Neuronal stem cell (in vitro differentiated cells): ENCODE data around the gene TJP1.

ENCODE experiments used
- DNase-seq: peaks from one replicate; pipeline ENCODE4 v3.0.0-alpha.2; 2013; ENCODE audit warnings: low spot score
- H2AFZ ChIP-seq: one replicate; pipeline ENCODE4 v1.6.1; 2013; ENCODE audit warnings: mild to moderate bottlenecking, low read length, inconsistent platforms
- H2AK5ac ChIP-seq: 2 replicates; pipeline ENCODE4 v1.6.1; 2013; ENCODE audit warnings: low read depth, mild to moderate bottlenecking, inconsistent platforms, low read length, moderate library complexity, mixed read lengths
- H2BK120ac ChIP-seq: 2 replicates; pipeline ENCODE4 v1.6.1; 2013; ENCODE audit warnings: low read depth, mild to moderate bottlenecking, inconsistent platforms, low read length, moderate library complexity, mixed read lengths
- H2BK12ac ChIP-seq: one replicate; pipeline ENCODE4 v1.6.1; 2013; ENCODE audit warnings: low read length, inconsistent platforms
- H2BK15ac ChIP-seq: 2 replicates; pipeline ENCODE4 v1.6.1; 2013; ENCODE audit warnings: mild to moderate bottlenecking, low read length, inconsistent platforms, mixed read lengths
- H2BK5ac ChIP-seq: one replicate; pipeline ENCODE4 v1.6.1; 2013; ENCODE audit warnings: inconsistent platforms, mild to moderate bottlenecking, low read length, moderate library complexity
- H3K14ac ChIP-seq: one replicate; pipeline ENCODE4 v1.6.1; 2013; ENCODE audit warnings: low read length, inconsistent platforms
- H3K18ac ChIP-seq: 2 replicates; pipeline ENCODE4 v1.6.1; 2013; ENCODE audit warnings: low read length, inconsistent platforms
- H3K23ac ChIP-seq: 2 replicates; pipeline ENCODE4 v1.6.1; 2013; ENCODE audit warnings: low read depth, mild to moderate bottlenecking, mixed read lengths, low read length, inconsistent platforms; ENCODE audit not compliant: poor library complexity
- H3K27ac ChIP-seq: replicated peaks from 3 replicates; pipeline ENCODE4 v1.5.1; 2013; ENCODE audit warnings: low read length, inconsistent platforms
- H3K27me3 ChIP-seq, 3 experiments: 2 replicates each; pipeline ENCODE4 v1.6.1; 2013; ENCODE audit warnings: low read length in 3 of 3, mild to moderate bottlenecking in 2 of 3, inconsistent platforms in 1 of 3, low read depth in 1 of 3, mixed read lengths in 1 of 3, moderate library complexity in 1 of 3; ENCODE audit not compliant: control insufficient read depth in 3 of 3, insufficient read depth in 3 of 3
- H3K36me3 ChIP-seq, 2 donors: replicated peaks in 1 of 2; 2 replicates each; pipeline ENCODE4 v1.6.1; 2013; ENCODE audit warnings: low read length in 2 of 2; ENCODE audit not compliant: control insufficient read depth in 2 of 2, insufficient read depth in 2 of 2
- H3K4ac ChIP-seq: 2 replicates; pipeline ENCODE4 v1.6.1; 2013; ENCODE audit warnings: inconsistent platforms, mild to moderate bottlenecking, low read length, moderate library complexity
- H3K4me1 ChIP-seq, 2 donors: 1 replicate in 1 of 2; 2 replicates in 1 of 2; pipeline ENCODE4 v1.6.1; 2013; ENCODE audit warnings: low read length in 2 of 2, low read depth in 1 of 2; ENCODE audit not compliant: control insufficient read depth in 2 of 2, insufficient read depth in 1 of 2
- H3K4me2 ChIP-seq: one replicate; pipeline ENCODE4 v1.6.1; 2013; ENCODE audit warnings: mild to moderate bottlenecking, low read length, inconsistent platforms; ENCODE audit not compliant: insufficient read depth, poor library complexity, severe bottlenecking
- H3K4me3 ChIP-seq, 2 donors: 2 replicates each; pipeline ENCODE4 v1.5.1; 2013; ENCODE audit warnings: low read length in 2 of 2, mild to moderate bottlenecking in 2 of 2, inconsistent platforms in 1 of 2, moderate library complexity in 1 of 2
- H3K79me1 ChIP-seq: one replicate; pipeline ENCODE4 v1.6.1; 2013; ENCODE audit warnings: low read depth, mild to moderate bottlenecking, inconsistent platforms, low read length, moderate library complexity
- H3K9ac ChIP-seq: one replicate; pipeline ENCODE4 v1.6.1; 2013; ENCODE audit warnings: mild to moderate bottlenecking, low read depth, low read length, inconsistent platforms; ENCODE audit not compliant: poor library complexity
- H3K9me3 ChIP-seq, 2 donors: replicated peaks in 1 of 2; 2 replicates each; pipeline versions ENCODE3 to v1.6.1; 2013; ENCODE audit warnings: low read length in 2 of 2, mild to moderate bottlenecking in 2 of 2, inconsistent platforms in 1 of 2, low read depth in 1 of 2, mixed read lengths in 1 of 2, moderate library complexity in 1 of 2; ENCODE audit not compliant: control insufficient read depth in 2 of 2, insufficient read depth in 1 of 2
- H4K8ac ChIP-seq: one replicate; pipeline ENCODE4 v1.6.1; 2013; ENCODE audit warnings: low read depth, mild to moderate bottlenecking, inconsistent platforms, low read length, moderate library complexity
- H4K91ac ChIP-seq: one replicate; pipeline ENCODE4 v1.6.1; 2013; ENCODE audit warnings: low read length, low read depth, mild to moderate bottlenecking, inconsistent platforms; ENCODE audit not compliant: poor library complexity
- WGBS, 2 donors: extraction: QIAGEN DNeasy Blood & Tissue Kit; methylation state at CpG; one replicate each; pipeline ENCODE4 v1.1.7; 2013; ENCODE audit warnings: missing lambda C conversion rate in 2 of 2, mixed read lengths in 1 of 2; ENCODE audit not compliant: insufficient read length in 2 of 2, insufficient replicate concordance in 1 of 2; ENCODE audit errors: extremely low coverage in 2 of 2; 5-methylcytosine and 5-hydroxymethylcytosine counted together

The TJP1 gene

DNA sequence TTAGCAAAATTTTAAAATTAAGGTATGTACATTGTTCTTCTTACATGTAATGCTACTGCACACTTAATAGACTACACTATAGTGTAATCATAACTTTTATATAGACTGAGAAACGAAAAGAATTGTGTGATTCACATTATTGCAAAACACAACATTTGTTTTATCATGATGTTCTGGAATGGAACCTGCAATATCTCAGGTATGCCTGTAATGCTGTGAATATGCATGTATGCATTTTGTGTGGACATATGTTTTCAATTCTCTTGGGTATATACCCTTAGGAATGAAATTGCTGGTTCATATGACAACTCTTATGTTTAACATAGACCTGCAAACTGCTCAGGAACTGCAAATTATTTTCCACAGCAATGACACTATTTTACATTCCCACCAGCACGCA lies 38.6 kb upstream of the TJP1 start:
- no peak overlapping the region for H3K14ac ChIP-seq
- H3K9me3 ChIP-seq = no peaks in the 10 kb centered on the region
- H2BK12ac ChIP-seq = no peak overlapping the region
- H3K23ac ChIP-seq = no peak overlapping the region
- no peak overlapping the region for H4K8ac ChIP-seq
- no peak overlapping the region for H2BK120ac ChIP-seq
- H3K4me1 ChIP-seq = no peaks in the 10 kb centered on the region
- no peak overlapping the region for H3K27ac ChIP-seq
- H3K4me3 ChIP-seq = no peak overlapping the region
- no peak overlapping the region for H3K4me2 ChIP-seq
- H3K79me1 ChIP-seq = no peaks in the 10 kb centered on the region
- no peak overlapping the region for H3K4ac ChIP-seq
- no peak overlapping the region for H2AK5ac ChIP-seq
- no peak overlapping the region for H3K9ac ChIP-seq
- H3K27me3 ChIP-seq = no peaks in the 10 kb centered on the region
- H4K91ac ChIP-seq = no peak overlapping the region
- no peaks in the 10 kb centered on the region for H3K36me3 ChIP-seq
- H3K18ac ChIP-seq = no peak overlapping the region
- no peak overlapping the region for H2BK15ac ChIP-seq
- H2AFZ ChIP-seq = no peak overlapping the region
- no peak overlapping the region for H2BK5ac ChIP-seq
- WGBS, 2 donors = no CpG with 5 or more reads among the region's 2 CpGs
- DNase-seq = no peak

GRCh38 chr15:29859973-29860715 lies 37.9 kb upstream of the TJP1 start:
- H2BK120ac ChIP-seq = no peak overlapping the region
- H3K4me3 ChIP-seq = no peak overlapping the region
- no peak overlapping the region for H3K18ac ChIP-seq
- H2AK5ac ChIP-seq = no peak overlapping the region
- WGBS, 2 donors = no CpG with 5 or more reads among the region's 4 CpGs
- H2BK15ac ChIP-seq = no peak overlapping the region
- H3K23ac ChIP-seq = no peak overlapping the region
- no peaks in the 10 kb centered on the region for H3K36me3 ChIP-seq
- H3K27ac ChIP-seq = no peak overlapping the region
- no peak overlapping the region for H4K8ac ChIP-seq
- H3K4ac ChIP-seq = no peak overlapping the region
- no peak overlapping the region for H2BK12ac ChIP-seq
- no peaks in the 10 kb centered on the region for H3K9me3 ChIP-seq
- H3K27me3 ChIP-seq = no peaks in the 10 kb centered on the region
- no peak overlapping the region for H3K9ac ChIP-seq
- H2AFZ ChIP-seq = peak overlapping the region; percentile 19
- no peaks in the 10 kb centered on the region for H3K4me1 ChIP-seq
- no peak for DNase-seq
- no peak overlapping the region for H4K91ac ChIP-seq
- no peak overlapping the region for H3K14ac ChIP-seq
- no peak overlapping the region for H2BK5ac ChIP-seq
- no peaks in the 10 kb centered on the region for H3K79me1 ChIP-seq
- no peak overlapping the region for H3K4me2 ChIP-seq

DNA sequence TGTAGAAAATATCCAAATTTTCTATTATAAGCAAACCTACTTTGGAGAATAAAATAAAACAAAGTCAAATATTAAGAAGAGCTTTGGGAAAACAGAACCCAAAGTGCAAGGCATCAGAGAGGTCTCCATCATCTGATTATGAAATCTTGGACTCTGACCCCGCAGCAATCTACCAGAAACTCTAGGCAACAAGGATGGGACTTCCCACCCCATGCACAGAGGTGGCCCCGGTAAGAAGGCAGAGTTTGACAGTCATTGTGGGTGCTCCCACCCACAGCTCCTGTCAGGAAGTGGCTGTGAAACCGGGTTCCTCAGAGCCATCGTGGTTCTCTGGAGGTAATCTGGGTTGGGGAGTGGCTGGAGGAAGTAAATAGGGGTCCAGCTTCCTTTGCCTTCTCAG lies 37.0 kb upstream of the TJP1 start:
- Histone ChIP-seq H2BK12ac (no peak overlapping the region), H2BK15ac (no peak overlapping the region), H4K91ac (no peak overlapping the region), H3K9ac (no peak overlapping the region), H3K4me3 (no peak overlapping the region), H3K36me3 (no peaks in the 10 kb centered on the region), H3K27me3 (no peaks in the 10 kb centered on the region), H3K4ac (no peak overlapping the region), H2BK120ac (no peak overlapping the region), H3K23ac (no peak overlapping the region), H3K4me2 (no peak overlapping the region), H3K79me1 (no peaks in the 10 kb centered on the region), H2AFZ (no peak overlapping the region), H2BK5ac (no peak overlapping the region), H3K27ac (no peak overlapping the region), H3K18ac (no peak overlapping the region), H3K14ac (no peak overlapping the region), H2AK5ac (no peak overlapping the region), H4K8ac (no peak overlapping the region), H3K9me3 (no peaks in the 10 kb centered on the region), H3K4me1 (no peaks in the 10 kb centered on the region)
- no CpG with 5 or more reads among the region's 4 CpGs for WGBS, 2 donors
- no peak for DNase-seq

GRCh38 chr15:29857221-29857789 lies 35.0 kb upstream of the TJP1 start:
- no peak overlapping the region for H3K9ac ChIP-seq
- no peak overlapping the region for H2BK120ac ChIP-seq
- H3K27ac ChIP-seq = no peak overlapping the region
- H3K18ac ChIP-seq = no peak overlapping the region
- no peaks in the 10 kb centered on the region for H3K4me1 ChIP-seq
- no peak overlapping the region for H3K23ac ChIP-seq
- DNase-seq = no peak
- no peak overlapping the region for H3K4me2 ChIP-seq
- H3K4ac ChIP-seq = no peak overlapping the region
- no peak overlapping the region for H3K14ac ChIP-seq
- H3K79me1 ChIP-seq = no peaks in the 10 kb centered on the region
- no peaks in the 10 kb centered on the region for H3K27me3 ChIP-seq
- no peak overlapping the region for H4K8ac ChIP-seq
- H2BK12ac ChIP-seq = no peak overlapping the region
- H4K91ac ChIP-seq = no peak overlapping the region
- no peak overlapping the region for H2AK5ac ChIP-seq
- no CpG with 5 or more reads among the region's 5 CpGs for WGBS, 2 donors
- H3K9me3 ChIP-seq = no peaks in the 10 kb centered on the region
- no peaks in the 10 kb centered on the region for H3K36me3 ChIP-seq
- peak overlapping the region; percentile 62 for H2AFZ ChIP-seq
- no peak overlapping the region for H2BK15ac ChIP-seq
- no peak overlapping the region for H2BK5ac ChIP-seq
- H3K4me3 ChIP-seq = no peak overlapping the region
